C4-2B (cell line): ENCODE measurements around the gene EHD1.

ENCODE experiments used
- H3K27ac ChIP-seq: fragments of 450-650 bp; 2 replicates; pipeline ENCODE4 v1.5.1; 2017
- CTCF ChIP-seq: fragments of 450-650 bp; conservative IDR thresholded peaks from 2 replicates; pipeline ENCODE4 v1.5.1; 2017; ENCODE audit warnings: mild to moderate bottlenecking
- ZFX ChIP-seq: fragments of 450-650 bp; IDR thresholded peaks from 2 replicates; pipeline ENCODE4 v1.6.1; 2017

The EHD1 gene

GRCh38 chr11:64893194-64894069 is 15.0 kb upstream of the EHD1 start:
- no peak overlapping the region for H3K27ac ChIP-seq
- no peak for TF ChIP-seq CTCF
- no peak for TF ChIP-seq ZFX

- TF ChIP-seq ZFX = no peak
- TF ChIP-seq CTCF = no peak
- H3K27ac ChIP-seq = no peak overlapping the region
Observed at GRCh38 chr11:64892838-64893193, 14.4 kb upstream of the EHD1 start.

- no peak for TF ChIP-seq CTCF
- TF ChIP-seq ZFX = no peak
- no peak overlapping the region for H3K27ac ChIP-seq
Observed at GRCh38 chr11:64892411-64892831, 14.0 kb upstream of the EHD1 start.

DNA sequence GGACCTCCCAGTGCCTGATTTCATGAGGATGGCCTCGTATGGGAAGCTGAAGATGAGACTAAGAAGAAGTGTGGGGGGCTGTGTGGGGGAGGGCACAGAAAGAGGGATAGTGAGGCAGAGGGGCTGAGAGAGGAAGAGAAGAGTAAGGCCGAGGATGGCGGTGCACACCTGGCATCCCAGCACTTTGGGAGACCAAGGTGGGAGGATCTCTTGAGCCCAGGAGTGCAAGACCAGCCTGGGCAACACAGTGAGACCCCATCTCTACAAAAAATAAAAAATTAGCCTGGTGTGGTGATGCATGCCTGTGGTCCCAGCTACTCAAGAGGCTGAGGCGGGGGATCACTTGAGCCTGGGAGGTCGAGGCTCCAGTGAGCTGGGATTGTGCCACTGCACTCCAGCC is 13.5 kb upstream of the EHD1 start:
- H3K27ac ChIP-seq = no peak overlapping the region
- TF ChIP-seq ZFX = no peak
- no peak for TF ChIP-seq CTCF

GRCh38 chr11:64891215-64891848 is 12.9 kb upstream of the EHD1 start:
- no peak overlapping the region for H3K27ac ChIP-seq
- no peak for TF ChIP-seq CTCF

DNA sequence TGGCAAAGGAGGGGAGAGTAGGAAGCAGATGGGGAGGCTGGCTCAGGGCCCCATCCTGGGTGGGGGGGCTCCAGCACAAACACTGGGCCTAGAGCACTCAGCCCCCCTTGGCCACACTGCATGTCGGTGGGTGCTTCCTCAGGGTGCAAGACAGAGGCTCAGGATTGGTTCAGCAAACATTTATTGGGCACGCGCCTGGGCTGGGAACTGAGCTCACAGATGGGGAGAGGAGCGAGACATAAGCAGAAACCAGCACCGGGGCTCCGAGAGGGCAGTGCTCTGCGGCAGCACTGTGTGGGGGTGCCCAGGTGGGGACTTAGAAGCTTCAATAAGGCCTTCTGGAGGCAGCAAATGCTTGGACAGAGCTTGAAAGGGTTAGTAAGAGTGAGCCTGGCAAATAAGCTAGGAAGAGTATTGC is 12.1 kb upstream of the EHD1 start:
- TF ChIP-seq CTCF (no peak), ZFX (no peak)
- H3K27ac ChIP-seq = no peak overlapping the region

GRCh38 chr11:64888729-64889511 is 10.5 kb upstream of the EHD1 start:
- no peak overlapping the region for H3K27ac ChIP-seq
- no peak for TF ChIP-seq CTCF
- no peak for TF ChIP-seq ZFX
